Liver (tissue), 9 donors: Measurements from ENCODE around the gene HNRNPC. TPM values are rescaled to one million over a fixed set of nuclear protein-coding genes. Genes with fewer than 3 reads are reported as not detected.

Experiments used
- DNase-seq: peaks from one replicate; pipeline ENCODE4 v3.0.0-alpha.2; 2017; ENCODE audit warnings: low spot score
- H3K27ac ChIP-seq, 2 donors: one replicate each; pipeline ENCODE4 v1.7.0; 2013; ENCODE audit warnings: inconsistent platforms in 2 of 2, low read length in 2 of 2, control low read depth in 1 of 2, low read depth in 1 of 2, mild to moderate bottlenecking in 1 of 2
- H3K27me3 ChIP-seq, 4 donors: one replicate each; pipeline versions ENCODE4 v1.6.1 to v1.7.0; 2013; ENCODE audit warnings: low read length in 3 of 4, inconsistent platforms in 1 of 4, mild to moderate bottlenecking in 1 of 4, moderate library complexity in 1 of 4; ENCODE audit not compliant: control insufficient read depth in 4 of 4, insufficient read depth in 4 of 4
- H3K36me3 ChIP-seq, 4 donors: one replicate each; pipeline versions ENCODE4 v1.6.1 to v1.7.0; 2013; ENCODE audit warnings: low read length in 3 of 4, mild to moderate bottlenecking in 3 of 4, low read depth in 1 of 4, moderate library complexity in 1 of 4; ENCODE audit not compliant: control insufficient read depth in 4 of 4, insufficient read depth in 3 of 4
- H3K4me1 ChIP-seq, 4 donors: one replicate each; pipeline versions ENCODE4 v1.6.1 to v1.7.0; 2013; ENCODE audit warnings: low read length in 3 of 4, mild to moderate bottlenecking in 3 of 4, moderate library complexity in 1 of 4; ENCODE audit not compliant: control insufficient read depth in 4 of 4, insufficient read depth in 4 of 4
- H3K4me3 ChIP-seq, 3 donors: one replicate each; pipeline versions ENCODE4 v1.6.1 to v1.7.0; 2013; ENCODE audit warnings: low read length in 3 of 3, control low read depth in 1 of 3, low read depth in 1 of 3, mild to moderate bottlenecking in 1 of 3
- H3K9ac ChIP-seq, 2 donors: one replicate each; pipeline ENCODE4 v1.7.0; 2013; ENCODE audit warnings: low read length in 2 of 2, mild to moderate bottlenecking in 2 of 2, moderate library complexity in 2 of 2, control low read depth in 1 of 2, low read depth in 1 of 2
- H3K9me3 ChIP-seq, 4 donors: one replicate each; pipeline versions ENCODE4 v1.6.1 to v1.7.0; 2013; ENCODE audit warnings: low read length in 3 of 4; ENCODE audit not compliant: control insufficient read depth in 4 of 4
- CTCF ChIP-seq: fragments of 150-350 bp; IDR thresholded peaks from 2 replicates; pipeline ENCODE4 v1.5.1; 2017; ENCODE audit warnings: improper control_type of control experiment, low read depth, low read length; ENCODE audit not compliant: missing input control
- FOXA2 ChIP-seq: IDR thresholded peaks from 2 replicates; pipeline ENCODE4 v1.6.1; 2016; ENCODE audit warnings: antibody characterized with exemption
- HNF4A ChIP-seq, 2 donors: conservative IDR thresholded peaks; 2 replicates each; pipeline ENCODE4 v1.6.1; 2016; ENCODE audit warnings: antibody characterized with exemption in 2 of 2, mild to moderate bottlenecking in 2 of 2
- JUND ChIP-seq, 2 donors: IDR thresholded peaks; 2 replicates each; pipeline ENCODE4 v1.6.1; 2016; ENCODE audit warnings: antibody characterized with exemption in 2 of 2
- MAX ChIP-seq: IDR thresholded peaks from 2 replicates; pipeline ENCODE4 v1.6.1; 2016; ENCODE audit warnings: antibody characterized with exemption
- RAD21 ChIP-seq, 2 donors: IDR thresholded peaks; 2 replicates each; pipeline ENCODE4 v1.6.1; 2016; ENCODE audit warnings: antibody characterized with exemption in 2 of 2, mild to moderate bottlenecking in 2 of 2
- REST ChIP-seq: IDR thresholded peaks from 2 replicates; pipeline ENCODE4 v1.6.1; 2016; ENCODE audit warnings: antibody characterized with exemption, mild to moderate bottlenecking
- RXRA ChIP-seq, 2 donors: IDR thresholded peaks; 2 replicates each; pipeline ENCODE4 v1.6.1; 2017 to 2018; ENCODE audit warnings: antibody characterized with exemption in 2 of 2, mild to moderate bottlenecking in 1 of 2
- SP1 ChIP-seq: IDR thresholded peaks from 2 replicates; pipeline ENCODE4 v1.6.1; 2018; ENCODE audit warnings: antibody characterized with exemption, mild to moderate bottlenecking
- YY1 ChIP-seq: IDR thresholded peaks from 2 replicates; pipeline ENCODE4 v1.6.1; 2016; ENCODE audit warnings: antibody characterized with exemption, mild to moderate bottlenecking
- ZBTB33 ChIP-seq: IDR thresholded peaks from 2 replicates; pipeline ENCODE4 v1.6.1; 2016; ENCODE audit warnings: antibody characterized with exemption
- WGBS: extraction: QIAGEN DNeasy Blood & Tissue Kit; methylation state at CpG from one replicate; pipeline ENCODE4 v1.1.7; 2013; 5-methylcytosine and 5-hydroxymethylcytosine counted together
- polyA plus RNA-seq, 2 donors: library from polyadenylated mRNA; stranded (reverse) in 1 of 2; unstranded in 1 of 2; fragments of 200-250 nt in 1 of 2; fragments of >200 nt in 1 of 2; fragmentation: Nextera tagmentation in 1 of 2; extraction: Ambion mirVana in 1 of 2; gene quantifications; one replicate each; pipeline versions ENCODE4 v1.2.1 to v1.2.3, GENCODE V29; 2013 to 2015
- total RNA-seq, 2 donors: library from RNA; depleted of rRNA; stranded (reverse); fragments of >200 nt; gene quantifications; one replicate each; pipeline ENCODE4 v1.2.3, GENCODE V29; 2014
- donor health status: healthy.
- donor health status: healthy.
- donor health status: healthy.
- donor health status: healthy.
- donor health status: healthy.

Gene HNRNPC
- total and polyA plus RNA-seq, 4 donors, result 119 to 384 (median 270) TPM

- DNase-seq, result no peak
Measured at GRCh38 chr14:21258005-21258888, 11.0 kb downstream of the HNRNPC start.

More at GRCh38 chr14:21258005-21258888, 11.0 kb downstream of the HNRNPC start:
- H3K9me3 ChIP-seq, result no peaks in the 10 kb centered on the region
- no peaks in the 10 kb centered on the region for H3K27me3 ChIP-seq
- TF ChIP-seq ZBTB33 (no peak), JUND (IDR thresholded peaks at IDR 0.05) (no peak), HNF4A (conservative IDR thresholded peaks at IDR 0.05) (no peak), MAX (no peak), CTCF (no peak), YY1 (no peak), RXRA (IDR thresholded peaks at IDR 0.05) (no peak), RAD21 (IDR thresholded peaks at IDR 0.05) (no peak), FOXA2 (no peak), REST (no peak), SP1 (no peak)
- no peak overlapping the region for H3K4me3 ChIP-seq
- no peak overlapping the region for H3K27ac ChIP-seq
- 85% methylated on average over 10 of the region's 10 CpGs for WGBS
- H3K9ac ChIP-seq, result no peak overlapping the region
- H3K4me1 ChIP-seq, result peaks cover 16 to 45% (median 43%) of the 10 kb centered on the region in 4 donors
- H3K36me3 ChIP-seq, result peaks cover 13 to 48% (median 45%) of the 10 kb centered on the region in 4 donors
